ENCODE measurements around the gene FOXC1.

GRCh38 chr6:1600764-1601157 is 9.0 kb upstream of the FOXC1 start:
- no peak for TF ChIP-seq ZNF629 (CRISPR knock-in tag; conservative IDR thresholded peaks at IDR 0.05)
- TF ChIP-seq ZNF251 (CRISPR knock-in tag; IDR thresholded peaks at IDR 0.05), result no peak
- no peak for TF ChIP-seq RFX5 (IDR thresholded peaks at IDR 0.05; ENCODE audit: low read depth, low read length)
- TF ChIP-seq POLR2AphosphoS5 (IDR thresholded peaks at IDR 0.05; ENCODE audit: low read depth, low read length), result no peak
- TF ChIP-seq KAT8 (CRISPR knock-in tag; IDR thresholded peaks at IDR 0.05), result no peak
- TF ChIP-seq ZNF652 (CRISPR knock-in tag; IDR thresholded peaks at IDR 0.05; ENCODE audit: borderline replicate concordance, low read depth), result no peak
- no peak for TF ChIP-seq ZNF567 (CRISPR knock-in tag; IDR thresholded peaks at IDR 0.05; ENCODE audit: borderline replicate concordance)
- no peak for TF ChIP-seq ZNF274 (CRISPR knock-in tag; IDR thresholded peaks at IDR 0.05)

All from HepG2 (cell line).